Common myeloid progenitor, CD34-positive (primary cell): ENCODE measurements around the gene MID1.

ENCODE experiments used
- CTCF ChIA-PET: fragments of 350-600 bp; sonication (Branson Sonifier 250); formaldehyde crosslinking; loops from one replicate; lab custom pipeline; 2021; ENCODE audit warnings: antibody characterized with exemption; lab: Charles Lee
- POLR2A ChIA-PET: fragments of 350-600 bp; sonication (Branson Sonifier 250); formaldehyde crosslinking; loops from one replicate; lab custom pipeline; 2021; ENCODE audit warnings: antibody characterized with exemption; lab: Charles Lee
- DNase-seq, 3 donors: peaks; one replicate each; pipeline versions ENCODE4 v3.0.0 to v3.0.0-alpha.2; 2013
- H3K27ac ChIP-seq, 2 experiments: 1 replicate in 1 of 2; 2 replicates in 1 of 2; pipeline ENCODE4 v1.7.0; 2013; ENCODE audit warnings: inconsistent platforms in 2 of 2, low read length in 2 of 2, mild to moderate bottlenecking in 2 of 2, low read depth in 1 of 2, moderate library complexity in 1 of 2; ENCODE audit not compliant: severe bottlenecking in 2 of 2, insufficient read depth in 1 of 2, poor library complexity in 1 of 2
- H3K27me3 ChIP-seq, 5 experiments: replicated peaks in 2 of 5; 1 replicate in 3 of 5; 2 replicates in 2 of 5; pipeline versions ENCODE4 v1.6.1 to v1.7.0; 2013; ENCODE audit warnings: low read length in 4 of 5, mild to moderate bottlenecking in 2 of 5, moderate library complexity in 2 of 5, inconsistent platforms in 1 of 5; ENCODE audit not compliant: insufficient read depth in 5 of 5, control insufficient read depth in 4 of 5
- H3K36me3 ChIP-seq, 4 experiments: 1 replicate in 2 of 4; 2 replicates in 2 of 4; pipeline versions ENCODE4 v1.6.1 to v1.7.0; 2013; ENCODE audit warnings: low read length in 3 of 4, control low read depth in 1 of 4, mild to moderate bottlenecking in 1 of 4; ENCODE audit not compliant: control insufficient read depth in 4 of 4, insufficient read depth in 4 of 4
- H3K4me1 ChIP-seq, 4 experiments: 1 replicate in 3 of 4; 2 replicates in 1 of 4; pipeline versions ENCODE4 v1.6.1 to v1.7.1; 2013; ENCODE audit warnings: low read length in 3 of 4, mild to moderate bottlenecking in 3 of 4, control low read depth in 1 of 4, inconsistent platforms in 1 of 4, moderate library complexity in 1 of 4; ENCODE audit not compliant: control insufficient read depth in 4 of 4, insufficient read depth in 4 of 4; ENCODE audit errors: control extremely low read depth in 1 of 4
- H3K4me3 ChIP-seq, 7 experiments: 1 replicate in 4 of 7; 2 replicates in 3 of 7; pipeline versions ENCODE4 v1.5.1 to v1.7.0; 2013; ENCODE audit warnings: mild to moderate bottlenecking in 7 of 7, low read length in 6 of 7, moderate library complexity in 6 of 7, inconsistent platforms in 2 of 7, low read depth in 2 of 7, control low read depth in 1 of 7; ENCODE audit not compliant: insufficient read depth in 4 of 7, control insufficient read depth in 1 of 7; ENCODE audit errors: extremely low read depth in 1 of 7
- H3K9me3 ChIP-seq, 5 experiments: 1 replicate in 4 of 5; 2 replicates in 1 of 5; pipeline versions ENCODE4 v1.6.1 to v1.7.1; 2013; ENCODE audit warnings: low read length in 4 of 5, mild to moderate bottlenecking in 2 of 5, inconsistent platforms in 1 of 5, low read depth in 1 of 5, moderate library complexity in 1 of 5; ENCODE audit not compliant: control insufficient read depth in 4 of 5, insufficient read depth in 2 of 5; ENCODE audit errors: control extremely low read depth in 1 of 5
- WGBS: methylation state at CpG from one replicate; pipeline ENCODE4 v1.1.5; 2013; ENCODE audit not compliant: insufficient coverage; 5-methylcytosine and 5-hydroxymethylcytosine counted together

Gene MID1

DNA sequence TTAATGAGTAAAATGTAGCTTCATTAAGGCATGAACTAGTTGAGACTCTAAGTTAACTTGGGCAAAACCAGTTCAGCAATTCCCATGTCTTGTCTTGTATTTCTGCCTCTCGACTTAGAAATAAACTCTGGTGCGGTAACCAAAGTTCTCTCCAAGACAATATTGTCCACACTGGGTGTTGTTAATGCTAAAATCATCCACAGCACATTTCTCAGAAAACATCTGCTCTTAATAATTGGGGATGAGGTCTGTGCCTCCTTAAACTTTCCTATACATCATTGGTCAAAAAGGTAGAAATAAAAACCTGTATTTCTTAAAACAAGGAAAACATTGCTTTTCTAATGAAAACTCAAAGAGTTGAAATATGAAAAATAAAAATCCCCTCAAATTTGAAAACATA is 32.9 kb upstream of the MID1 start:
- DNase-seq = no peak
- H3K9me3 ChIP-seq = no peaks in the 10 kb centered on the region
- POLR2A ChIA-PET = no interaction called here
- H3K4me3 ChIP-seq = no peak overlapping the region
- no peaks in the 10 kb centered on the region for H3K27me3 ChIP-seq
- 80% methylated on average over 1 of the region's 2 CpGs for WGBS
- no peak overlapping the region for H3K27ac ChIP-seq
- CTCF ChIA-PET = interaction anchor here (1.3 kb wide), 1 partner anchor 70 kb away, joined by 3 read pairs; no protein-coding TSS in a partner anchor
- no peaks in the 10 kb centered on the region for H3K36me3 ChIP-seq
- no peaks in the 10 kb centered on the region for H3K4me1 ChIP-seq

GRCh38 chrX:10649265-10649664 is 28.9 kb upstream of the MID1 start:
- H3K4me3 ChIP-seq = no peak overlapping the region
- WGBS = no CpG with 5 or more reads among the region's 4 CpGs
- H3K4me1 ChIP-seq = peaks cover 0 to 5% (median 0%) of the 10 kb centered on the region in 4 experiments
- H3K9me3 ChIP-seq = no peaks in the 10 kb centered on the region
- DNase-seq = no peak
- H3K36me3 ChIP-seq = no peaks in the 10 kb centered on the region
- POLR2A ChIA-PET = no interaction called here
- peaks cover 0 to 2% (median 0%) of the 10 kb centered on the region in 5 experiments for H3K27me3 ChIP-seq
- CTCF ChIA-PET = no interaction called here
- no peak overlapping the region for H3K27ac ChIP-seq

- no peak for DNase-seq
- ChIA-PET POLR2A (no interaction called here), CTCF (no interaction called here)
- Histone ChIP-seq H3K4me1 (peaks cover 0 to 5% (median 0%) of the 10 kb centered on the region in 4 experiments), H3K36me3 (no peaks in the 10 kb centered on the region), H3K4me3 (no peak overlapping the region), H3K27me3 (peaks cover 0 to 2% (median 0%) of the 10 kb centered on the region in 5 experiments), H3K9me3 (no peaks in the 10 kb centered on the region), H3K27ac (no peak overlapping the region)
- 73% methylated on average over 2 of the region's 3 CpGs for WGBS
Measured at GRCh38 chrX:10648614-10649013, 28.2 kb upstream of the MID1 start.

DNA sequence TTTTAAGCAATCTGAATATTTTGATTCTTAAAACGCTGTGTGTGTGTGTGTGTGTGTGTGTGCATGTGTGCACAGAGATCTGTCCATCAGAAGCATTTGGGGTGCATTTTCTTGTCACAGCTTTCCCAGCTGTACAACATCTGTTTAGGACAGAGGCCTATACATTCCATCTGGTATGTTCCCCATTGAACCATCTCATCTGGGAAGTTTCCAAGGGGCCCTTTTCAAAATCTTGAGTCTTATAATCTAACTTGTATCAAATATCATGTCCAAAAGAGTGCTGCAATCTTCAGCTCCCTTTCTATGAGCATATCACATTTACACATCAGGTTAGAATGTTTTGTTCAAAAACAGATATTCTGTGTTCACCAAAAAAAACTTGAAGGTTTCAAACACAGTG is 16.5 kb upstream of the MID1 start:
- no CpG with 5 or more reads among the region's 1 CpG for whole genome bisulfite sequencing
- Histone ChIP-seq H3K9me3 (no peaks in the 10 kb centered on the region), H3K4me1 (peaks cover 0 to 2% (median 0%) of the 10 kb centered on the region in 4 experiments), H3K27ac (no peak overlapping the region), H3K4me3 (no peak overlapping the region), H3K36me3 (no peaks in the 10 kb centered on the region), H3K27me3 (no peaks in the 10 kb centered on the region)
- POLR2A ChIA-PET = no interaction called here
- CTCF ChIA-PET = interaction anchor here (0.8 to 1.6 kb wide), 2 partner anchors 39 to 447 kb away, joined by 3 to 9 read pairs; no protein-coding TSS in a partner anchor
- DNase-seq = no peak

DNA sequence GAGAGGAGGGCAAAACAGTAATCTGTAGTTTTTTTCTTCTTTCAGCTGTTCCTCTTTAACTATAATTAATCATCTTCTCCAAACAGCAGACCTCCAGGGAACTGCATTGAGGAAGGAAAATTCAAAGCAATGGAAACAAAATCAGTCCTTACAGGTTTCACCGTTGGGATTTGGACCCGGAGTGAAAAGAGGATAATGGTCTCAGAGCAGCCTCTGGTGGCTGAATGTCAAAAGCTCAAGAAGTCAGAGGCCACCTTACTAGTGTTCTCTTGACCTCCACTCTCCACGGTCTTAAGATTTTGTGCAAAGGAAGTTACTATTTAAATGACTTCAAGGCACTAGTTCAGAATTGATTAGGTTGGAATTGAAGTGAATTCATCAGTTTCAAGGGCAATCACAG is 16.0 kb upstream of the MID1 start:
- ChIA-PET POLR2A (no interaction called here), CTCF (interaction anchor here (1.6 kb wide), 1 partner anchor 446 kb away, joined by 9 read pairs; no protein-coding TSS in a partner anchor)
- 16% methylated on average over 3 of the region's 3 CpGs for WGBS
- Histone ChIP-seq H3K36me3 (no peaks in the 10 kb centered on the region), H3K9me3 (no peaks in the 10 kb centered on the region), H3K4me1 (peaks cover 0 to 2% (median 0%) of the 10 kb centered on the region in 4 experiments), H3K27ac (no peak overlapping the region), H3K4me3 (no peak overlapping the region), H3K27me3 (no peaks in the 10 kb centered on the region)
- peak in 2 of 3 donors; percentile 17 to 22 for DNase-seq

GRCh38 chrX:10634392-10635161 is 14.2 kb upstream of the MID1 start:
- 64% methylated on average over 11 of the region's 15 CpGs for WGBS
- H3K27ac ChIP-seq = no peak overlapping the region
- peaks cover 0 to 2% (median 0%) of the 10 kb centered on the region in 5 experiments for H3K27me3 ChIP-seq

GRCh38 chrX:10633722-10634121 is 13.3 kb upstream of the MID1 start:
- CTCF ChIA-PET = no interaction called here
- DNase-seq = peak; percentile 23 to 72 (median 61)
- Histone ChIP-seq H3K27ac (no peak overlapping the region), H3K9me3 (no peaks in the 10 kb centered on the region), H3K4me1 (peaks cover 0 to 2% (median 0%) of the 10 kb centered on the region in 4 experiments), H3K27me3 (peaks cover 0 to 2% (median 0%) of the 10 kb centered on the region in 5 experiments), H3K4me3 (no peak overlapping the region), H3K36me3 (no peaks in the 10 kb centered on the region)
- 60% methylated on average over 1 of the region's 2 CpGs for WGBS
- POLR2A ChIA-PET = no interaction called here

More at GRCh38 chrX:10634392-10635161, 14.2 kb upstream of the MID1 start:
- H3K4me1 ChIP-seq = peaks cover 0 to 2% (median 0%) of the 10 kb centered on the region in 4 experiments
- no peak overlapping the region for H3K4me3 ChIP-seq
- no peak for DNase-seq
- CTCF ChIA-PET = no interaction called here
- H3K9me3 ChIP-seq = no peaks in the 10 kb centered on the region
- POLR2A ChIA-PET = no interaction called here
- no peaks in the 10 kb centered on the region for H3K36me3 ChIP-seq
